HS-5 (cell line): ENCODE measurements around the gene SEMA7A.
A peak's percentile ranks its signal among the peaks of the same experiment; 100 is the strongest.
"Not testable (repeated sequence)": the region's sequence is repeated elsewhere in the genome, so short reads cannot be mapped to it uniquely, and the experiment has no call there.

Experiments used
- DNase-seq: peaks from one replicate; pipeline ENCODE4 v3.0.0-alpha.2; 2012; ENCODE audit warnings: low read depth

SEMA7A gene

GRCh38 chr15:74433592-74434262, at the start of gene SEMA7A:
TSS of gene SEMA7A (minus strand) at chr15:74433958. CDS start at chr15:74433918, 40 bp downstream.
- no peak for DNase-seq

- no peak for DNase-seq
Measured at GRCh38 chr15:74482661-74483060, 48.9 kb upstream of the SEMA7A start.

GRCh38 chr15:74480364-74480763, 46.6 kb upstream of the SEMA7A start:
- DNase-seq = not testable (repeated sequence)

- not testable (repeated sequence) for DNase-seq
Measured at GRCh38 chr15:74471621-74472020, 37.9 kb upstream of the SEMA7A start.

- DNase-seq = no peak
Measured at GRCh38 chr15:74470631-74471395, 37.1 kb upstream of the SEMA7A start.

- no peak for DNase-seq
Measured at GRCh38 chr15:74468341-74469032, 34.7 kb upstream of the SEMA7A start.

- DNase-seq = no peak
Measured at GRCh38 chr15:74466570-74466969, 32.8 kb upstream of the SEMA7A start.

- DNase-seq = no peak
Measured at GRCh38 chr15:74464897-74465296, 31.1 kb upstream of the SEMA7A start.

- no peak for DNase-seq
Measured at GRCh38 chr15:74464216-74464615, 30.5 kb upstream of the SEMA7A start.

- no peak for DNase-seq
Measured at GRCh38 chr15:74463634-74464033, 29.9 kb upstream of the SEMA7A start.

- DNase-seq = no peak
Measured at GRCh38 chr15:74461847-74462511, 28.2 kb upstream of the SEMA7A start.

- DNase-seq = peak; percentile 82
Measured at GRCh38 chr15:74460871-74461846, 27.4 kb upstream of the SEMA7A start, which contains the start of gene UBL7. TSS of gene UBL7 (minus strand) at chr15:74461160. CDS start at chr15:74458867, 2,293 bp downstream.

- DNase-seq = no peak
Measured at GRCh38 chr15:74460298-74460697, 26.5 kb upstream of the SEMA7A start.

- not testable (repeated sequence) for DNase-seq
Measured at GRCh38 chr15:74459798-74460197, 26.0 kb upstream of the SEMA7A start.

- no peak for DNase-seq
Measured at GRCh38 chr15:74458473-74458872, 24.7 kb upstream of the SEMA7A start.

GRCh38 chr15:74457036-74457435, 23.3 kb upstream of the SEMA7A start:
- not testable (repeated sequence) for DNase-seq

- no peak for DNase-seq
Measured at GRCh38 chr15:74454764-74455500, 21.2 kb upstream of the SEMA7A start.

- DNase-seq = no peak
Measured at GRCh38 chr15:74453925-74454763, 20.4 kb upstream of the SEMA7A start.
